ENCODE data around the gene ATG4D.
A peak's percentile ranks its signal among the peaks of the same experiment; 100 is the strongest.

DNA sequence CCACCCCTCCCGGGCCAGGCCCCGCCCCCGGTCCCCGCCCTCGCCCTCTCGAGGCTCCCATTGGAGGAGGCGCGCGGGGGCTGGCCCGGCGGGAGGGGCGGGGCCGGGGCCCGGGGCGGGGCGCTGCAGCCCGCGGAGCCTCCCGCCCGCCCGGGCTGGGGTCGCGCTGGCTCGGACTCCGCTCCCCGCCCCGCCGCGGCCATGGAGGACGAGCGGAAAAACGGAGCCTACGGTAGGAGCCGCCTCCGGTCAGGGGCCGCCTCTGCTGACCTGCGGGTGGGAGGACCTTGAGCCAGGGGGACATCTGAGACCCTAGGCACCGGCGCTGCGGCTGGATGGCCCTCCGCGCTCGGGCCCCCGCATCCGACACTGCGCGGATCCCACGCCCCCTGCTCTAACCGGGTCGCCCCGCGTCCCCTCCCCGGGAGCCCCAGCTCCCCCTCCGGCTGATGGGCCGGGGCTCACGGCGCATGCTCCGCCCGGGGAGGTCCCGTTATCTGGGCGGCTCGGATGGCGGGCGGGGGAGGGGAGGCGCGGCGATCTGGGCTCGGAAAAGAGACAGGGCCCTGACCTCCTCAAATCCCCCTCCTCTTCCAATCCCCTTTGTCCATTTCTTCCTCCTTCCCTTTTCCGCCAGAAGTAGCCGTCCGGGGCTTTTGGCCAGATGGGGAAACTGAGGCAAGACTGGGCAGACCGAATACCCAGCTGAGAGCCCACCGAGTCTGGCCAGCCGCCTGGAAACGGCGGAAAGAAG lies 58.8 kb downstream of the ATG4D start:
- TF ChIP-seq, protein P1, sequence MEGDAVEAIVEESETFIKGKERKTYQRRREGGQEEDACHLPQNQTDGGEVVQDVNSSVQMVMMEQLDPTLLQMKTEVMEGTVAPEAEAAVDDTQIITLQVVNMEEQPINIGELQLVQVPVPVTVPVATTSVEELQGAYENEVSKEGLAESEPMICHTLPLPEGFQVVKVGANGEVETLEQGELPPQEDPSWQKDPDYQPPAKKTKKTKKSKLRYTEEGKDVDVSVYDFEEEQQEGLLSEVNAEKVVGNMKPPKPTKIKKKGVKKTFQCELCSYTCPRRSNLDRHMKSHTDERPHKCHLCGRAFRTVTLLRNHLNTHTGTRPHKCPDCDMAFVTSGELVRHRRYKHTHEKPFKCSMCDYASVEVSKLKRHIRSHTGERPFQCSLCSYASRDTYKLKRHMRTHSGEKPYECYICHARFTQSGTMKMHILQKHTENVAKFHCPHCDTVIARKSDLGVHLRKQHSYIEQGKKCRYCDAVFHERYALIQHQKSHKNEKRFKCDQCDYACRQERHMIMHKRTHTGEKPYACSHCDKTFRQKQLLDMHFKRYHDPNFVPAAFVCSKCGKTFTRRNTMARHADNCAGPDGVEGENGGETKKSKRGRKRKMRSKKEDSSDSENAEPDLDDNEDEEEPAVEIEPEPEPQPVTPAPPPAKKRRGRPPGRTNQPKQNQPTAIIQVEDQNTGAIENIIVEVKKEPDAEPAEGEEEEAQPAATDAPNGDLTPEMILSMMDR (conservative IDR thresholded peaks at IDR 0.05; ENCODE audit: low read depth in 2 of 2), result no peak
- TF ChIP-seq EZH2phosphoT487 (IDR thresholded peaks at IDR 0.05; ENCODE audit: unreplicated experiment) (no peak), EZH2 (IDR thresholded peaks at IDR 0.05; ENCODE audit: low read depth, unreplicated experiment) (no peak), REST (IDR thresholded peaks at IDR 0.05; ENCODE audit: unreplicated experiment) (no peak), POLR2AphosphoS5 (IDR thresholded peaks at IDR 0.05; ENCODE audit: low read depth) (peak; percentile 76), NANOG (IDR thresholded peaks at IDR 0.05; ENCODE audit: borderline replicate concordance) (no peak), ZNF114 (CRISPR knock-in tag; IDR thresholded peaks at IDR 0.05) (no peak)

Data from GM23338 (cell line).